GM21529 (cell line): ENCODE results near the gene ANO9.
"Not testable (repeated sequence)": the region's sequence is repeated elsewhere in the genome, so short reads cannot be mapped to it uniquely, and the experiment has no call there.

Experiments
- ATAC-seq: cut with Tn5 transposase; IDR thresholded peaks from one replicate; pipeline ENCODE4 v1.9.1; 2021; ENCODE audit not compliant: unreplicated experiment

ANO9 gene

GRCh38 chr11:471468-472145, 29.8 kb upstream of the ANO9 start:
- no peak for ATAC-seq

- no peak for ATAC-seq
Measured at GRCh38 chr11:469684-470560, 28.1 kb upstream of the ANO9 start.

- ATAC-seq, result not testable (repeated sequence)
Measured at GRCh38 chr11:469026-469683, 27.3 kb upstream of the ANO9 start.

- no peak for ATAC-seq
Measured at GRCh38 chr11:468493-468892, 26.7 kb upstream of the ANO9 start.

- ATAC-seq, result no peak
Measured at GRCh38 chr11:468036-468435, 26.2 kb upstream of the ANO9 start.

- no peak for ATAC-seq
Measured at GRCh38 chr11:465896-466530, 24.2 kb upstream of the ANO9 start.

GRCh38 chr11:464316-464715, 22.5 kb upstream of the ANO9 start:
- no peak for ATAC-seq

GRCh38 chr11:462107-462890, 20.5 kb upstream of the ANO9 start:
- ATAC-seq, result no peak

- ATAC-seq, result no peak
Measured at GRCh38 chr11:461626-462025, 19.8 kb upstream of the ANO9 start.

- no peak for ATAC-seq
Measured at GRCh38 chr11:460331-461199, 18.8 kb upstream of the ANO9 start.

- no peak for ATAC-seq
Measured at GRCh38 chr11:459511-460220, 17.9 kb upstream of the ANO9 start.

GRCh38 chr11:457111-457760, 15.4 kb upstream of the ANO9 start:
- ATAC-seq, result no peak

GRCh38 chr11:456533-456932, 14.7 kb upstream of the ANO9 start:
- ATAC-seq, result no peak

GRCh38 chr11:455566-456147, 13.8 kb upstream of the ANO9 start:
- ATAC-seq, result no peak

GRCh38 chr11:454801-455565, 13.2 kb upstream of the ANO9 start:
- ATAC-seq, result no peak

GRCh38 chr11:454043-454442, 12.2 kb upstream of the ANO9 start:
- no peak for ATAC-seq

- no peak for ATAC-seq
Measured at GRCh38 chr11:453564-453963, 11.8 kb upstream of the ANO9 start.
